K562 (cell line): Measurements from ENCODE around the gene BRD7. TPM values are rescaled to one million over a fixed set of nuclear protein-coding genes. Genes with fewer than 3 reads are reported as not detected.

Experiments
- BRCA1 ChIP-seq, 2 experiments: fragments of 450-650 bp in 1 of 2; sonication (generic) in 1 of 2; formaldehyde crosslinking in 1 of 2; IDR thresholded peaks; 2 replicates each; pipeline versions ENCODE4 v1.5.0 to v1.6.1; 2017 to 2020; ENCODE audit warnings: mild to moderate bottlenecking in 1 of 2, missing genetic modification reagents in 1 of 2
- C11orf30 ChIP-seq: fragments of 450-650 bp; IDR thresholded peaks from 2 replicates; pipeline ENCODE4 v1.6.1; 2016; ENCODE audit warnings: low read depth, mild to moderate bottlenecking
- FOXA3 ChIP-seq, 2 experiments: fragments of 450-650 bp in 1 of 2; sonication (generic) in 1 of 2; formaldehyde crosslinking; IDR thresholded peaks in 1 of 2; conservative IDR thresholded peaks in 1 of 2; 2 replicates each; pipeline versions ENCODE4 v1.4.0 to v1.8.0; 2020 to 2022; ENCODE audit warnings: mild to moderate bottlenecking in 2 of 2, missing genetic modification reagents in 1 of 2
- KAT2B ChIP-seq: IDR thresholded peaks from one replicate; pipeline ENCODE4 v1.6.1; 2012; ENCODE audit warnings: low read depth, mild to moderate bottlenecking, control low read depth, inconsistent platforms, low read length, moderate library complexity
- MED1 ChIP-seq: sonication (generic); formaldehyde crosslinking; IDR thresholded peaks from 2 replicates; pipeline ENCODE4 v1.8.1; 2023; ENCODE audit warnings: missing genetic modification reagents, borderline replicate concordance
- OTX1 ChIP-seq: fragments of 450-650 bp; formaldehyde crosslinking; IDR thresholded peaks from 2 replicates; pipeline ENCODE4 v1.4.0; 2022; ENCODE audit warnings: mild to moderate bottlenecking
- PTBP1 ChIP-seq: fragments of 200-400 bp; formaldehyde crosslinking; IDR thresholded peaks from 2 replicates; pipeline ENCODE4 v1.6.1; 2017; ENCODE audit warnings: low read depth, low read length
- SP1 ChIP-seq: sonication (generic); formaldehyde crosslinking; IDR thresholded peaks from 2 replicates; pipeline ENCODE4 v1.8.1; 2022; ENCODE audit warnings: mild to moderate bottlenecking, missing genetic modification reagents
- U2AF1 ChIP-seq: fragments of 200-400 bp; formaldehyde crosslinking; optimal IDR thresholded peaks from 2 replicates; pipeline ENCODE3; 2017; ENCODE audit warnings: mild to moderate bottlenecking, low read depth, low read length, moderate library complexity
- ZKSCAN1 ChIP-seq: fragments of 150-350 bp; IDR thresholded peaks from 2 replicates; pipeline ENCODE4 v1.6.1; 2016; ENCODE audit warnings: low read depth, low read length
- ZNF347 ChIP-seq: fragments of 450-650 bp; formaldehyde crosslinking; IDR thresholded peaks from 2 replicates; pipeline ENCODE4 v1.4.0; 2020; ENCODE audit warnings: low read depth, mild to moderate bottlenecking, moderate library complexity
- ZNF717 ChIP-seq: fragments of 250-450 bp; sonication (Bioruptor Pico); IDR thresholded peaks from 2 replicates; pipeline ENCODE4 v1.5.0; 2021
- polyA plus RNA-seq, 8 experiments: library from polyadenylated mRNA; depleted of rRNA in 4 of 8; stranded (reverse) in 5 of 8; unstranded in 3 of 8; fragments of >200 nt; fragmentation: Nextera tagmentation in 2 of 8; fragmentation: Illumina TruSeq in 1 of 8; extraction: Ambion mirVana in 2 of 8; extraction: Trizol in 1 of 8; gene quantifications; 2 replicates each; pipeline versions ENCODE4 v1.2.1 to v1.2.3, GENCODE V29; 2011 to 2014; ENCODE audit warnings: inconsistent platforms in 1 of 8, missing spikeins in 1 of 8
- total RNA-seq, 7 experiments: library from RNA; depleted of rRNA in 6 of 7; stranded (reverse); fragments of >200 nt in 6 of 7; fragmentation: Illumina TruSeq in 2 of 7; extraction: Trizol in 2 of 7; gene quantifications; 2 replicates each; pipeline versions ENCODE4 v1.2.1 to v1.2.3, GENCODE V29; 2011 to 2021; ENCODE audit warnings: low replicate concordance in 1 of 7
- TF ChIP-seq, protein P1 (sequence below): fragments of 250-450 bp; sonication (Bioruptor Pico); IDR thresholded peaks from 2 replicates; pipeline ENCODE4 v1.8.0; 2021; ENCODE audit warnings: moderate library complexity, mild to moderate bottlenecking, inconsistent platforms
- TF ChIP-seq, protein P2 (sequence below): fragments of 250-450 bp; sonication (Bioruptor Pico); IDR thresholded peaks from 2 replicates; pipeline ENCODE4 v1.4.0; 2020; ENCODE audit warnings: mild to moderate bottlenecking, moderate library complexity, borderline replicate concordance
- TF ChIP-seq, protein P3 (sequence below): fragments of 450-650 bp; IDR thresholded peaks from 2 replicates; pipeline ENCODE4 v1.6.1; 2016; ENCODE audit warnings: low read depth

BRD7 gene
- total and polyA plus RNA-seq, 9 of the 15 experiments (the other 6 are each of a cell fraction or from before 2014, with no cell fraction given): 20.6 to 101 (median 68.7) TPM

DNA sequence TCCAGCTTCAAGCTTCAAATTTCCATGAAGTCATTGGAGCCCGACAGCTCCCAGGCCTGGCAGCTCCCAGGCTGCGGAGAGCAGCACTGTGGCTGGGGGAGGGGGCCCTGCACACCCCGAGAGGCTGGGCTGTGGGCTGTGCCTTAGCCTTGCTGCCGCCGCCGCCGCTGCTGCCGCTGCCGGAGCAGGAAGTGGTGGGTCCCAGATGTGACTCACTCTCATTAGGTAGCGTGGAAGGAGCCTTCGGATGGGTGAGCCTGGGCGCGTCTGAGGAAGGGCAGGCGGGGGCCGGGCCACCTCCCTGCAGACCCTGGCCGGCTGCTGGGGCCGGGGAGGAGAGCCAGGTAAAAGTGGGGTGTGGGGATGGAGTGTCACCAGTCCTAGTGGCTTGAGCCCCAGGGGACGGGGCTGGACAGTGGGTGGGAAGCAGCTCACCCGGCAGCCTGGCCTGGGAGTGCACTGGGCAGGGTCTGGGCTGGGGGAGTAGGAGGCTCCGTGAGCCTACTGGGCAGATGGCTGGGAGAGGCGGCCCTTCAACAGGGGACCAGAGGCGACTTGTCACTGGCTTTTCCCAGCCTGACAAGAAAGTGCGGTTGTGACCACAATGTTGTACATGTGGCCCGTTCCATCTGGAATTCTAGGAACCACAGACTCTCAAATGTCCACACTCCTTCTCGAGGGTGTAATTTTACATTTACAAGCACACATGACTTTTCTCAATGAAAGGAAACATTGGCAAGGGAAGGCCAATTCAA, 102.3 kb downstream of the BRD7 start, which contains the start of gene ADCY7 (continued):
- TF ChIP-seq, protein P1, sequence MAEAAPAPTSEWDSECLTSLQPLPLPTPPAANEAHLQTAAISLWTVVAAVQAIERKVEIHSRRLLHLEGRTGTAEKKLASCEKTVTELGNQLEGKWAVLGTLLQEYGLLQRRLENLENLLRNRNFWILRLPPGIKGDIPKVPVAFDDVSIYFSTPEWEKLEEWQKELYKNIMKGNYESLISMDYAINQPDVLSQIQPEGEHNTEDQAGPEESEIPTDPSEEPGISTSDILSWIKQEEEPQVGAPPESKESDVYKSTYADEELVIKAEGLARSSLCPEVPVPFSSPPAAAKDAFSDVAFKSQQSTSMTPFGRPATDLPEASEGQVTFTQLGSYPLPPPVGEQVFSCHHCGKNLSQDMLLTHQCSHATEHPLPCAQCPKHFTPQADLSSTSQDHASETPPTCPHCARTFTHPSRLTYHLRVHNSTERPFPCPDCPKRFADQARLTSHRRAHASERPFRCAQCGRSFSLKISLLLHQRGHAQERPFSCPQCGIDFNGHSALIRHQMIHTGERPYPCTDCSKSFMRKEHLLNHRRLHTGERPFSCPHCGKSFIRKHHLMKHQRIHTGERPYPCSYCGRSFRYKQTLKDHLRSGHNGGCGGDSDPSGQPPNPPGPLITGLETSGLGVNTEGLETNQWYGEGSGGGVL (CRISPR knock-in tag): no peak
- TF ChIP-seq MED1 (no peak), C11orf30 (no peak), SP1 (CRISPR knock-in tag) (no peak), ZKSCAN1 (no peak), U2AF1 (no peak), ZNF717 (CRISPR knock-in tag) (no peak), FOXA3 (CRISPR knock-in tag; conservative IDR thresholded peaks at IDR 0.05 in 1 of 2, IDR thresholded peaks at IDR 0.05 in 1 of 2) (no peak), PTBP1 (no peak), ZNF347 (CRISPR knock-in tag) (no peak), OTX1 (CRISPR knock-in tag) (no peak), KAT2B (no peak), BRCA1 (IDR thresholded peaks at IDR 0.05) (no peak), BRCA1 (CRISPR knock-in tag; IDR thresholded peaks at IDR 0.05) (no peak)
- TF ChIP-seq, protein P2, sequence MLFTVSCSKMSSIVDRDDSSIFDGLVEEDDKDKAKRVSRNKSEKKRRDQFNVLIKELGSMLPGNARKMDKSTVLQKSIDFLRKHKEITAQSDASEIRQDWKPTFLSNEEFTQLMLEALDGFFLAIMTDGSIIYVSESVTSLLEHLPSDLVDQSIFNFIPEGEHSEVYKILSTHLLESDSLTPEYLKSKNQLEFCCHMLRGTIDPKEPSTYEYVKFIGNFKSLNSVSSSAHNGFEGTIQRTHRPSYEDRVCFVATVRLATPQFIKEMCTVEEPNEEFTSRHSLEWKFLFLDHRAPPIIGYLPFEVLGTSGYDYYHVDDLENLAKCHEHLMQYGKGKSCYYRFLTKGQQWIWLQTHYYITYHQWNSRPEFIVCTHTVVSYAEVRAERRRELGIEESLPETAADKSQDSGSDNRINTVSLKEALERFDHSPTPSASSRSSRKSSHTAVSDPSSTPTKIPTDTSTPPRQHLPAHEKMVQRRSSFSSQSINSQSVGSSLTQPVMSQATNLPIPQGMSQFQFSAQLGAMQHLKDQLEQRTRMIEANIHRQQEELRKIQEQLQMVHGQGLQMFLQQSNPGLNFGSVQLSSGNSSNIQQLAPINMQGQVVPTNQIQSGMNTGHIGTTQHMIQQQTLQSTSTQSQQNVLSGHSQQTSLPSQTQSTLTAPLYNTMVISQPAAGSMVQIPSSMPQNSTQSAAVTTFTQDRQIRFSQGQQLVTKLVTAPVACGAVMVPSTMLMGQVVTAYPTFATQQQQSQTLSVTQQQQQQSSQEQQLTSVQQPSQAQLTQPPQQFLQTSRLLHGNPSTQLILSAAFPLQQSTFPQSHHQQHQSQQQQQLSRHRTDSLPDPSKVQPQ (CRISPR knock-in tag): no peak
- TF ChIP-seq, protein P3, sequence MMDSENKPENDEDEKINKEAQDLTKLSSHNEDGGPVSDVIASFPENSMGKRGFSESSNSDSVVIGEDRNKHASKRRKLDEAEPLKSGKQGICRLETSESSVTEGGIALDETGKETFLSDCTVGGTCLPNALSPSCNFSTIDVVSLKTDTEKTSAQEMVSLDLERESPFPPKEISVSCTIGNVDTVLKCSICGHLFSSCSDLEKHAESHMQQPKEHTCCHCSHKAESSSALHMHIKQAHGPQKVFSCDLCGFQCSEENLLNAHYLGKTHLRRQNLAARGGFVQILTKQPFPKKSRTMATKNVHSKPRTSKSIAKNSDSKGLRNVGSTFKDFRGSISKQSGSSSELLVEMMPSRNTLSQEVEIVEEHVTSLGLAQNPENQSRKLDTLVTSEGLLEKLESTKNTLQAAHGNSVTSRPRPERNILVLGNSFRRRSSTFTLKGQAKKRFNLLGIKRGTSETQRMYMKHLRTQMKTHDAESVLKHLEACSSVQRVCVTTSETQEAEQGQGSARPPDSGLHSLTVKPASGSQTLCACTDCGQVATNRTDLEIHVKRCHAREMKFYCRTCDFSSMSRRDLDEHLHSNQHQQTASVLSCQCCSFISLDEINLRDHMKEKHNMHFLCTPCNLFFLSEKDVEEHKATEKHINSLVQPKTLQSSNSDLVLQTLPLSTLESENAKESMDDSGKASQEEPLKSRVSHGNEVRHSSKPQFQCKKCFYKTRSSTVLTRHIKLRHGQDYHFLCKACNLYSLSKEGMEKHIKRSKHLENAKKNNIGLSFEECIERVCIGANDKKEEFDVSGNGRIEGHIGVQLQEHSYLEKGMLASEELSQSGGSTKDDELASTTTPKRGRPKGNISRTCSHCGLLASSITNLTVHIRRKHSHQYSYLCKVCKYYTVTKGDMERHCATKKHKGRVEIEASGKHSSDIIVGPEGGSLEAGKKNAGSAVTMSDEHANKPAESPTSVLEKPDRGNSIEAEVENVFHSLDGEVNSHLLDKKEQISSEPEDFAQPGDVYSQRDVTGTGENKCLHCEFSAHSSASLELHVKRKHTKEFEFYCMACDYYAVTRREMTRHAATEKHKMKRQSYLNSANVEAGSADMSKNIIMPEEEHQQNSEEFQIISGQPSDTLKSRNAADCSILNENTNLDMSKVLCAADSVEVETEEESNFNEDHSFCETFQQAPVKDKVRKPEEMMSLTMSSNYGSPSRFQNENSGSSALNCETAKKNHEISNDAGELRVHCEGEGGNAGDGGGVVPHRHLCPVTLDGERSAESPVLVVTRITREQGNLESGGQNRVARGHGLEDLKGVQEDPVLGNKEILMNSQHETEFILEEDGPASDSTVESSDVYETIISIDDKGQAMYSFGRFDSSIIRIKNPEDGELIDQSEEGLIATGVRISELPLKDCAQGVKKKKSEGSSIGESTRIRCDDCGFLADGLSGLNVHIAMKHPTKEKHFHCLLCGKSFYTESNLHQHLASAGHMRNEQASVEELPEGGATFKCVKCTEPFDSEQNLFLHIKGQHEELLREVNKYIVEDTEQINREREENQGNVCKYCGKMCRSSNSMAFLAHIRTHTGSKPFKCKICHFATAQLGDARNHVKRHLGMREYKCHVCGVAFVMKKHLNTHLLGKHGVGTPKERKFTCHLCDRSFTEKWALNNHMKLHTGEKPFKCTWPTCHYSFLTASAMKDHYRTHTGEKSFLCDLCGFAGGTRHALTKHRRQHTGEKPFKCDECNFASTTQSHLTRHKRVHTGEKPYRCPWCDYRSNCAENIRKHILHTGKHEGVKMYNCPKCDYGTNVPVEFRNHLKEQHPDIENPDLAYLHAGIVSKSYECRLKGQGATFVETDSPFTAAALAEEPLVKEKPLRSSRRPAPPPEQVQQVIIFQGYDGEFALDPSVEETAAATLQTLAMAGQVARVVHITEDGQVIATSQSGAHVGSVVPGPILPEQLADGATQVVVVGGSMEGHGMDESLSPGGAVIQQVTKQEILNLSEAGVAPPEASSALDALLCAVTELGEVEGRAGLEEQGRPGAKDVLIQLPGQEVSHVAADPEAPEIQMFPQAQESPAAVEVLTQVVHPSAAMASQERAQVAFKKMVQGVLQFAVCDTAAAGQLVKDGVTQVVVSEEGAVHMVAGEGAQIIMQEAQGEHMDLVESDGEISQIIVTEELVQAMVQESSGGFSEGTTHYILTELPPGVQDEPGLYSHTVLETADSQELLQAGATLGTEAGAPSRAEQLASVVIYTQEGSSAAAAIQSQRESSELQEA: no peak
